ENCODE measurements around the gene PDE3B.

- TF ChIP-seq, protein P1, sequence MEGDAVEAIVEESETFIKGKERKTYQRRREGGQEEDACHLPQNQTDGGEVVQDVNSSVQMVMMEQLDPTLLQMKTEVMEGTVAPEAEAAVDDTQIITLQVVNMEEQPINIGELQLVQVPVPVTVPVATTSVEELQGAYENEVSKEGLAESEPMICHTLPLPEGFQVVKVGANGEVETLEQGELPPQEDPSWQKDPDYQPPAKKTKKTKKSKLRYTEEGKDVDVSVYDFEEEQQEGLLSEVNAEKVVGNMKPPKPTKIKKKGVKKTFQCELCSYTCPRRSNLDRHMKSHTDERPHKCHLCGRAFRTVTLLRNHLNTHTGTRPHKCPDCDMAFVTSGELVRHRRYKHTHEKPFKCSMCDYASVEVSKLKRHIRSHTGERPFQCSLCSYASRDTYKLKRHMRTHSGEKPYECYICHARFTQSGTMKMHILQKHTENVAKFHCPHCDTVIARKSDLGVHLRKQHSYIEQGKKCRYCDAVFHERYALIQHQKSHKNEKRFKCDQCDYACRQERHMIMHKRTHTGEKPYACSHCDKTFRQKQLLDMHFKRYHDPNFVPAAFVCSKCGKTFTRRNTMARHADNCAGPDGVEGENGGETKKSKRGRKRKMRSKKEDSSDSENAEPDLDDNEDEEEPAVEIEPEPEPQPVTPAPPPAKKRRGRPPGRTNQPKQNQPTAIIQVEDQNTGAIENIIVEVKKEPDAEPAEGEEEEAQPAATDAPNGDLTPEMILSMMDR (IDR thresholded peaks at IDR 0.05), result no peak
- no peak for TF ChIP-seq POLR2AphosphoS5 (IDR thresholded peaks at IDR 0.05)
- no peak for TF ChIP-seq POLR2A (IDR thresholded peaks at IDR 0.05)
Measured at GRCh38 chr11:14906993-14907392, 263.4 kb downstream of the PDE3B start.

Measured in prostate gland (tissue), 2 donors.